Subcutaneous abdominal adipose tissue (tissue), 5 donors: ENCODE measurements around the gene AGAP1.

ENCODE experiments used
- H3K27ac ChIP-seq: one replicate; pipeline ENCODE4 v1.7.0; 2013; ENCODE audit warnings: low read depth, mild to moderate bottlenecking, inconsistent platforms, low read length, moderate library complexity
- H3K27me3 ChIP-seq, 5 donors: one replicate each; pipeline ENCODE4 v1.7.0; 2013; ENCODE audit warnings: low read length in 5 of 5, inconsistent platforms in 1 of 5; ENCODE audit not compliant: control insufficient read depth in 5 of 5, insufficient read depth in 4 of 5
- H3K36me3 ChIP-seq, 5 donors: one replicate each; pipeline ENCODE4 v1.7.0; 2013; ENCODE audit warnings: low read length in 5 of 5; ENCODE audit not compliant: control insufficient read depth in 5 of 5, insufficient read depth in 5 of 5
- H3K4me1 ChIP-seq, 5 donors: one replicate each; pipeline ENCODE4 v1.7.0; 2013; ENCODE audit warnings: low read length in 5 of 5, mild to moderate bottlenecking in 3 of 5, moderate library complexity in 1 of 5; ENCODE audit not compliant: control insufficient read depth in 5 of 5, insufficient read depth in 5 of 5
- H3K4me3 ChIP-seq, 5 donors: one replicate each; pipeline ENCODE4 v1.7.0; 2013; ENCODE audit warnings: low read length in 5 of 5, low read depth in 1 of 5
- H3K9ac ChIP-seq, 5 donors: one replicate each; pipeline ENCODE4 v1.7.0; 2013; ENCODE audit warnings: low read length in 5 of 5, mild to moderate bottlenecking in 4 of 5, moderate library complexity in 3 of 5
- H3K9me3 ChIP-seq, 5 donors: one replicate each; pipeline ENCODE4 v1.7.0; 2013; ENCODE audit warnings: low read length in 5 of 5; ENCODE audit not compliant: control insufficient read depth in 5 of 5
- donor health status: healthy.
- donor health status: healthy.
- donor health status: healthy.
- donor health status: healthy.
- donor health status: healthy.

The AGAP1 gene

GRCh38 chr2:236158969-236159777 lies 665.3 kb downstream of the AGAP1 start:
- Histone ChIP-seq H3K4me3 (no peak overlapping the region), H3K9ac (no peak overlapping the region), H3K36me3 (no peaks in the 10 kb centered on the region), H3K27ac (no peak overlapping the region), H3K4me1 (peaks cover 0 to 18% (median 12%) of the 10 kb centered on the region in 5 donors), H3K27me3 (peaks cover 49 to 65% (median 60%) of the 10 kb centered on the region in 5 donors), H3K9me3 (no peaks in the 10 kb centered on the region)

GRCh38 chr2:236159778-236160170 lies 665.9 kb downstream of the AGAP1 start:
- Histone ChIP-seq H3K9ac (no peak overlapping the region), H3K4me3 (no peak overlapping the region), H3K27me3 (peaks cover 55 to 71% (median 66%) of the 10 kb centered on the region in 5 donors), H3K9me3 (no peaks in the 10 kb centered on the region), H3K27ac (no peak overlapping the region), H3K4me1 (peaks cover 0 to 24% (median 18%) of the 10 kb centered on the region in 5 donors), H3K36me3 (no peaks in the 10 kb centered on the region)

GRCh38 chr2:236160366-236161081 lies 666.7 kb downstream of the AGAP1 start:
- Histone ChIP-seq H3K27me3 (peaks cover 62 to 78% (median 73%) of the 10 kb centered on the region in 5 donors), H3K9ac (no peak overlapping the region), H3K9me3 (no peaks in the 10 kb centered on the region), H3K4me3 (no peak overlapping the region), H3K27ac (no peak overlapping the region), H3K36me3 (no peaks in the 10 kb centered on the region), H3K4me1 (peaks cover 0 to 25% (median 20%) of the 10 kb centered on the region in 5 donors)

- Histone ChIP-seq H3K9me3 (no peaks in the 10 kb centered on the region), H3K9ac (no peak overlapping the region), H3K4me1 (peaks cover 0 to 29% (median 22%) of the 10 kb centered on the region in 5 donors), H3K27ac (no peak overlapping the region), H3K27me3 (peaks cover 67 to 84% (median 78%) of the 10 kb centered on the region in 5 donors), H3K36me3 (no peaks in the 10 kb centered on the region), H3K4me3 (no peak overlapping the region)
These were observed 667.2 kb downstream of the AGAP1 start for GRCh38 chr2:236161082-236161462.

GRCh38 chr2:236161531-236161930 lies 667.7 kb downstream of the AGAP1 start:
- Histone ChIP-seq H3K9me3 (no peaks in the 10 kb centered on the region), H3K4me3 (no peak overlapping the region), H3K4me1 (peaks cover 0 to 33% (median 26%) of the 10 kb centered on the region in 5 donors), H3K36me3 (no peaks in the 10 kb centered on the region), H3K9ac (no peak overlapping the region), H3K27me3 (peaks cover 70 to 86% (median 80%) of the 10 kb centered on the region in 5 donors), H3K27ac (no peak overlapping the region)

GRCh38 chr2:236162031-236162845 lies 668.4 kb downstream of the AGAP1 start:
- H3K27me3 ChIP-seq, result peaks cover 76 to 91% (median 83%) of the 10 kb centered on the region in 5 donors
- H3K9ac ChIP-seq, result no peak overlapping the region
- no peak overlapping the region for H3K27ac ChIP-seq
- no peaks in the 10 kb centered on the region for H3K9me3 ChIP-seq
- no peak overlapping the region for H3K4me3 ChIP-seq
- H3K4me1 ChIP-seq, result peaks cover 0 to 40% (median 33%) of the 10 kb centered on the region in 5 donors
- H3K36me3 ChIP-seq, result no peaks in the 10 kb centered on the region

- Histone ChIP-seq H3K27ac (no peak overlapping the region), H3K36me3 (no peaks in the 10 kb centered on the region), H3K4me1 (peaks cover 0 to 48% (median 38%) of the 10 kb centered on the region in 5 donors), H3K4me3 (no peak overlapping the region), H3K9ac (no peak overlapping the region), H3K9me3 (no peaks in the 10 kb centered on the region), H3K27me3 (peaks cover 72 to 94% (median 81%) of the 10 kb centered on the region in 5 donors)
These were observed 669.1 kb downstream of the AGAP1 start for GRCh38 chr2:236162882-236163470.

GRCh38 chr2:236163471-236164200 lies 669.8 kb downstream of the AGAP1 start:
- peak overlapping the region in 4 of 5 donors; percentile 32 to 65 (median 48) for H3K4me3 ChIP-seq
- peaks cover 71 to 95% (median 81%) of the 10 kb centered on the region in 5 donors for H3K27me3 ChIP-seq
- peaks cover 0 to 54% (median 39%) of the 10 kb centered on the region in 5 donors for H3K4me1 ChIP-seq

More at GRCh38 chr2:236163471-236164200, 669.8 kb downstream of the AGAP1 start:
- Histone ChIP-seq H3K36me3 (no peaks in the 10 kb centered on the region), H3K9me3 (no peaks in the 10 kb centered on the region), H3K27ac (no peak overlapping the region), H3K9ac (no peak overlapping the region)
